ENCODE measurements around the gene GAB4. TPM values are rescaled to one million over a fixed set of nuclear protein-coding genes. Genes with fewer than 3 reads are reported as not detected.

GAB4 gene
- total and polyA plus RNA-seq, 2 of the 4 experiments (the other 2 are of a cell fraction): not detected

DNA sequence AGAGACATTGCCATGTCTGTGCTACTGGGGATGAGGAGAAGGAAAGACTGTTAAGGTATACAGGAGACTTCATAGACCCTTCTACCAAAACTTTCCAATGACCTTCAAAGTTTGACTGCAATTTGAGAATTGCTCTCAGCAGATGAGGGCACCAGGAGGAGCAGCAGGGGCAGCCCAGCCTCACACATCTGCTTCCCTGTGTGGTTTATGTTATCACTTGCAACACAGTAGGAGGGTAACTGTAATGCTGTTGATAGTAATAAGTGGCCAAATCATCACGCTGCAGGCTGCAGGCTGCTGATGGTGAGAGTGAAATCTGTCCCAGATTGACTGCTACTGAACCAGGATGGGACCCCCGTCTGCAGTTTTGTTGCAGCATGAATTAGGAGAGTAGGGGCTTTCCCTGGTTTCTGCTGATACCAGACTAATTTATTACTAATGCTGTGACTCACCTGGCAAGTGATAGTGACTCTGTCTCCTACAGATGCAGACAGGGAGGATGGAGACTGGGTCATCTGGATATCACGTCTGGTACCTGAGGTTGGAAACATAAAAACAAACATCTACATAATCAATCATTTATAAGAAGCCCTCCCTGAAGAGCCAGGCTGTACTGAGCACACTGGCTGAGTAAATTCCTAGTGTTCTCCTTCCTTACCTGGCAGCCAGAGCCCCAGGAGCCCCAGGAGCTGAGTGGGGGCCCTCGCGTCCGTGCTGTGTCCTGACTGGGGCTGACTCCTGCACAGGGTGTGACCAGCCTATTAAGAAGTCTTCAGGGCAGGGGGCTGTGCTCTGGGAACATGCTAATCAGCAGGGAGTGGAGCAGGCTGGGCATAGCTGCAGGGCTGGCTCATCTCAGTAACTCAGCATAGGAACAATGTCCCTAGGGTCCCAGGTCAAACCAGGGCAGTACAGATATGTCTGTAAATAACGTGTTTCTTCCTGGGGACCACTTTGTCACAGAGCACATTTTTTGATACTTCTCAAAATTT lies 74.4 kb downstream of the GAB4 start (continued):
- TF ChIP-seq ELK1 (IDR thresholded peaks at IDR 0.05; ENCODE audit: borderline replicate concordance, low read depth, low read length): no peak

- no TSS peak for BruUV-seq (replicated peaks)
- Histone ChIP-seq H3K56ac (ENCODE audit: extremely low read depth, insufficient read depth, low read length) (no peak overlapping the region), H3K4me1 (ENCODE audit: control insufficient read depth, insufficient read depth, low read length) (no peaks in the 10 kb centered on the region), H4K5ac (ENCODE audit: low read depth, low read length) (no peak overlapping the region), H3K9ac (ENCODE audit: low read depth, low read length) (no peak overlapping the region), H2BK120ac (ENCODE audit: low read depth, low read length) (no peak overlapping the region), H3K9me1 (ENCODE audit: insufficient read depth, low read length) (no peaks in the 10 kb centered on the region), H3K27me3 (ENCODE audit: control insufficient read depth, insufficient read depth, low read length) (no peaks in the 10 kb centered on the region), H3K4me2 (ENCODE audit: low read depth, low read length) (no peak overlapping the region), H2BK20ac (ENCODE audit: low read depth, low read length) (no peak overlapping the region), H3K27ac (ENCODE audit: insufficient read depth, low read length) (no peak overlapping the region), H3K4me3 (ENCODE audit: insufficient read depth, low read depth, low read length) (no peak overlapping the region), H3K18ac (ENCODE audit: low read depth, low read length) (no peak overlapping the region), H3K36me3 (ENCODE audit: control insufficient read depth, insufficient read depth, low read length) (no peaks in the 10 kb centered on the region), H3K23ac (ENCODE audit: low read depth, low read length) (no peak overlapping the region), H4K8ac (ENCODE audit: low read depth in 2 of 2, low read length in 2 of 2) (no peak overlapping the region), H3K9me3 (ENCODE audit: control insufficient read depth, insufficient read depth, low read length) (no peaks in the 10 kb centered on the region; the same call in 1 of the 2 replicates), H2AK9ac (replicated peaks; ENCODE audit: low read depth, low read length, poor library complexity) (no peak overlapping the region), H4K91ac (ENCODE audit: insufficient read depth, low read depth, low read length) (no peak overlapping the region), H3K14ac (replicated peaks; ENCODE audit: low read depth, low read length) (no peak overlapping the region), H2BK15ac (ENCODE audit: low read depth, low read length) (no peak overlapping the region), H3K4ac (ENCODE audit: low read depth, low read length) (no peak overlapping the region), H2BK5ac (ENCODE audit: low read depth, low read length, poor library complexity, severe bottlenecking) (no peak overlapping the region), H4K20me1 (ENCODE audit: insufficient read depth, low read length) (no peaks in the 10 kb centered on the region), H2AK5ac (ENCODE audit: low read depth, low read length) (no peak overlapping the region), H3K79me1 (ENCODE audit: low read depth in 1 of 2, low read length in 2 of 2) (no peaks in the 10 kb centered on the region), H2AFZ (replicated peaks; ENCODE audit: low read length, poor library complexity) (no peak overlapping the region)
- no peak for DNase-seq
- dilution Hi-C loops (cut with HindIII; ENCODE audit: low sequenced_read_pairs, unreplicated experiment): no loop called here
- WGBS, 2 experiments (ENCODE audit: extremely low coverage in 2 of 2, insufficient read length in 1 of 2): 7% methylated on average over 2 of the region's 3 CpGs; no CpG with 5 or more reads in 1 of the 2 experiments
- no peak for ATAC-seq (ENCODE audit: low read depth)
- ChIA-PET POLR2A (ENCODE audit: unreplicated experiment) (no interaction called here), CTCF (no interaction called here)
- intact Hi-C loops (cut with micrococcal nuclease): no loop called here
- in situ Hi-C loops (cut with MboI; ENCODE audit: low sequenced_read_pairs): no loop called here
- TF ChIP-seq CHD1 (IDR thresholded peaks at IDR 0.05; ENCODE audit: low read depth, low read length) (no peak), USF2 (IDR thresholded peaks at IDR 0.05; ENCODE audit: low read depth, low read length) (no peak), MAZ (IDR thresholded peaks at IDR 0.05; ENCODE audit: borderline replicate concordance, low read depth, low read length) (no peak), RCOR1 (IDR thresholded peaks at IDR 0.05; ENCODE audit: insufficient replicate concordance, low read length) (no peak), POLR2A (IDR thresholded peaks at IDR 0.05; ENCODE audit: low read depth, low read length) (no peak), CEBPB (IDR thresholded peaks at IDR 0.05; ENCODE audit: low read depth, low read length) (no peak), RAD21 (IDR thresholded peaks at IDR 0.05; ENCODE audit: low read length) (no peak), SMC3 (IDR thresholded peaks at IDR 0.05; ENCODE audit: low read depth, low read length) (no peak), ELK1 (IDR thresholded peaks at IDR 0.05; ENCODE audit: borderline replicate concordance, low read depth, low read length) (no peak), MAFK (IDR thresholded peaks at IDR 0.05; ENCODE audit: low read depth, low read length) (no peak), NFE2L2 (IDR thresholded peaks at IDR 0.05; ENCODE audit: low read depth, low read length) (no peak), MXI1 (IDR thresholded peaks at IDR 0.05; ENCODE audit: borderline replicate concordance, low read depth, low read length) (no peak), RFX5 (IDR thresholded peaks at IDR 0.05; ENCODE audit: low read depth, low read length) (no peak)
Measured at GRCh38 chr22:16932577-16932976, 75.4 kb downstream of the GAB4 start.

Data from IMR-90 (cell line).